Hepatocyte (in vitro differentiated cells): ENCODE results near the gene L1TD1. TPM values are rescaled to one million over a fixed set of nuclear protein-coding genes. Genes with fewer than 3 reads are reported as not detected.
"Not testable (repeated sequence)": the region's sequence is repeated elsewhere in the genome, so short reads cannot be mapped to it uniquely, and the experiment has no call there.

Source experiments
- DNase-seq: peaks from one replicate; pipeline ENCODE4 v3.0.0-alpha.2; 2016; ENCODE audit warnings: low spot score
- H2AFZ ChIP-seq: fragments of 200-600 bp; sonication (generic); 2 replicates; pipeline ENCODE4 v1.6.0; 2016; ENCODE audit warnings: antibody characterized with exemption, mild to moderate bottlenecking
- H3K27ac ChIP-seq: fragments of 200-600 bp; sonication (generic); 2 replicates; pipeline ENCODE4 v1.5.1; 2016; ENCODE audit warnings: mild to moderate bottlenecking
- H3K27me3 ChIP-seq: fragments of 200-600 bp; sonication (generic); 2 replicates; pipeline ENCODE4 v1.6.1; 2016
- H3K36me3 ChIP-seq: fragments of 200-600 bp; sonication (generic); replicated peaks from 2 replicates; pipeline ENCODE4 v1.5.1; 2016; ENCODE audit warnings: low read depth; ENCODE audit not compliant: insufficient read depth
- H3K4me1 ChIP-seq: fragments of 200-600 bp; sonication (generic); 2 replicates; pipeline ENCODE4 v1.5.1; 2016; ENCODE audit warnings: mild to moderate bottlenecking, moderate library complexity; ENCODE audit not compliant: insufficient read depth
- H3K4me2 ChIP-seq: fragments of 200-600 bp; sonication (generic); 2 replicates; pipeline ENCODE4 v1.6.0; 2016
- H3K4me3 ChIP-seq: fragments of 200-600 bp; sonication (generic); 2 replicates; pipeline ENCODE4 v1.5.1; 2016; ENCODE audit warnings: mild to moderate bottlenecking
- H3K79me2 ChIP-seq: fragments of 200-600 bp; sonication (generic); 2 replicates; pipeline ENCODE4 v1.6.0; 2017; ENCODE audit warnings: mild to moderate bottlenecking
- H3K9me2 ChIP-seq: fragments of 200-600 bp; sonication (generic); replicated peaks from 2 replicates; pipeline ENCODE4 v1.6.0; 2017; ENCODE audit warnings: mild to moderate bottlenecking; ENCODE audit not compliant: insufficient read depth
- H3K9me3 ChIP-seq: fragments of 200-600 bp; sonication (generic); 2 replicates; pipeline ENCODE4 v1.5.1; 2016; ENCODE audit warnings: low read depth, mild to moderate bottlenecking
- H4K20me1 ChIP-seq: fragments of 200-600 bp; sonication (generic); 2 replicates; pipeline ENCODE4 v1.6.0; 2016; ENCODE audit warnings: mild to moderate bottlenecking; ENCODE audit not compliant: insufficient read depth, poor library complexity, severe bottlenecking
- EZH2 ChIP-seq: fragments of 200-600 bp; sonication (generic); IDR thresholded peaks from 2 replicates; pipeline ENCODE4 v1.6.1; 2016; ENCODE audit warnings: antibody characterized with exemption, mild to moderate bottlenecking, borderline replicate concordance
- EZH2phosphoT487 ChIP-seq: fragments of 200-600 bp; sonication (generic); IDR thresholded peaks from one replicate; pipeline ENCODE4 v1.6.1; 2018; ENCODE audit warnings: antibody characterized with exemption, mild to moderate bottlenecking, low read depth, moderate library complexity; ENCODE audit not compliant: unreplicated experiment, severe bottlenecking
- WGBS: methylation state at CpG from one replicate; pipeline ENCODE4 v1.1.6; 2016; ENCODE audit warnings: low lambda C conversion rate; ENCODE audit errors: missing lambda C conversion rate; 5-methylcytosine and 5-hydroxymethylcytosine counted together
- polyA plus RNA-seq: library from polyadenylated mRNA; unstranded; fragments of >200 nt; fragmentation: Nextera tagmentation; extraction: Ambion mirVana; gene quantifications from 2 replicates; pipeline ENCODE4 v1.2.1, GENCODE V29; 2016
- total RNA-seq: library from RNA; depleted of rRNA; stranded (reverse); fragments of >200 nt; gene quantifications from 2 replicates; pipeline ENCODE4 v1.2.3, GENCODE V29; 2014
- TF ChIP-seq, protein P1 (sequence below): fragments of 200-600 bp; sonication (generic); IDR thresholded peaks from 2 replicates; pipeline ENCODE4 v1.5.1; 2016; ENCODE audit warnings: antibody characterized with exemption, mild to moderate bottlenecking; ENCODE audit not compliant: poor library complexity

Gene L1TD1
- total and polyA plus RNA-seq, 2 experiments from 2014 or later = 0.53 to 0.77 TPM

DNA sequence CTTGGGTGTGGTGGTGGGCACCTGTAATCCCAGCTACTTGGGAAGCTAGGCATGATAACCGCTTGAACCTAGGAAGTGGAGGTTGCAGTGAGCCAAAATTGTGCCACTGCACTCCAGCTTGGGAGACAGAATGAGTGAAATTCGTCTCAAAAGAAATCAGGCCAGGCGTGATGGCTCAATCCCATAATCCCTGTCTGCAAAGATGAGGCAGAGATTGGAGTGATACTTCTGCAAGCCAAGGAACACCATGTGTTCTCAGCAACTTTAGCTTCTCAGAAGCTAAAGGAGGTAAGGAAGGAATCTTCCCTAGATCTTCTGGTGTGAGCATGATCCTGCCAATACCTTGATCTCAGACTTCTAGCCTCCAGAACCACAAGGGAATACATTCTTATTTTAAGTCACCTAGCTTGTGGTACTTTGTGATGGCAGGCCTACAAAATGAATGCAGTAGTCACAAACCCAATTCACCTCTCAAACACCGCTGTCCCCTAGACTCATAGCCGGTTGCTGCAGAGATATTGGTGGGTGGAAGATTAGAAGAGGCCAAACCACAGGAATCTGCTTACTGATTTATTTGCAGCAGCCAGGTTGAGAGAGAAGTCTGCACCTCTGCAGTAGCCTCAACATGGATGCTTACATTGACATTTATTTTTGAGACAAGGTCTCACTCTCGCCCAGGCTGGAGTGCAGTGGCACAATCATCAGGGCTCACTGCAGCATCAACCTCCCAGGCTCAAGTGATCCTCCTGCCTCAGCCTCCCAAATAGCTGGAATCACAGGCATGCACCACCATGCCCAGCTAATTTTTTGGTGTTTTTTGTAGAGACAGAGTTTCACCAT is 18.6 kb downstream of the L1TD1 start:
- Histone ChIP-seq H3K4me3 (no peak overlapping the region), H4K20me1 (no peaks in the 10 kb centered on the region), H3K27ac (no peak overlapping the region), H3K4me1 (no peaks in the 10 kb centered on the region), H3K9me3 (peaks cover 6% of the 10 kb centered on the region), H3K27me3 (no peaks in the 10 kb centered on the region), H3K36me3 (no peaks in the 10 kb centered on the region), H3K4me2 (no peak overlapping the region), H3K79me2 (no peaks in the 10 kb centered on the region), H3K9me2 (no peaks in the 10 kb centered on the region), H2AFZ (no peak overlapping the region)
- TF ChIP-seq, protein P1, sequence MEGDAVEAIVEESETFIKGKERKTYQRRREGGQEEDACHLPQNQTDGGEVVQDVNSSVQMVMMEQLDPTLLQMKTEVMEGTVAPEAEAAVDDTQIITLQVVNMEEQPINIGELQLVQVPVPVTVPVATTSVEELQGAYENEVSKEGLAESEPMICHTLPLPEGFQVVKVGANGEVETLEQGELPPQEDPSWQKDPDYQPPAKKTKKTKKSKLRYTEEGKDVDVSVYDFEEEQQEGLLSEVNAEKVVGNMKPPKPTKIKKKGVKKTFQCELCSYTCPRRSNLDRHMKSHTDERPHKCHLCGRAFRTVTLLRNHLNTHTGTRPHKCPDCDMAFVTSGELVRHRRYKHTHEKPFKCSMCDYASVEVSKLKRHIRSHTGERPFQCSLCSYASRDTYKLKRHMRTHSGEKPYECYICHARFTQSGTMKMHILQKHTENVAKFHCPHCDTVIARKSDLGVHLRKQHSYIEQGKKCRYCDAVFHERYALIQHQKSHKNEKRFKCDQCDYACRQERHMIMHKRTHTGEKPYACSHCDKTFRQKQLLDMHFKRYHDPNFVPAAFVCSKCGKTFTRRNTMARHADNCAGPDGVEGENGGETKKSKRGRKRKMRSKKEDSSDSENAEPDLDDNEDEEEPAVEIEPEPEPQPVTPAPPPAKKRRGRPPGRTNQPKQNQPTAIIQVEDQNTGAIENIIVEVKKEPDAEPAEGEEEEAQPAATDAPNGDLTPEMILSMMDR = no peak
- no peak for TF ChIP-seq EZH2
- TF ChIP-seq EZH2phosphoT487 = no peak
- no peak for DNase-seq
- WGBS = 77% methylated on average over 6 of the region's 6 CpGs

DNA sequence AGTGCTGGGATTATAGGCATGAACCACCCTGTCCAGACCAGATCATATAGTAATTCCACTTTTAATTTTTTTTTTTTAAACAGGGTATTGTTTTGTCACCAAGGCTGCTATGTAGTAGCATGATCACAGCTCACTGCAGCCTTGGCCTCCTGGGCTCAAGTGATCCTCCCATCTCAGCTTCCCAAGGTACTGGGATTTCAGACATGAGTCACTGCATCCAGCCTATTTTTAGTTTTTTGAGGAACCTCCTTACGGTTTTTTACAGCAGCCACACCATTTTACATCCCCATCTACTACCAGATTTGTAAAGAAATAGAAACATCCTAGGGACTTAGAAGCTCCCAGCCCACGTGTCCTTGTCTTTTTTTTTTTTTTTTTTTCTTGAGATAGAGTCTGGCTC is 24.0 kb downstream of the L1TD1 start:
- WGBS = 88% methylated on average over 2 of the region's 2 CpGs
- Histone ChIP-seq H2AFZ (no peak overlapping the region), H4K20me1 (no peaks in the 10 kb centered on the region), H3K36me3 (no peaks in the 10 kb centered on the region), H3K4me1 (no peaks in the 10 kb centered on the region), H3K4me3 (no peak overlapping the region), H3K9me3 (no peaks in the 10 kb centered on the region), H3K27ac (no peak overlapping the region), H3K9me2 (no peaks in the 10 kb centered on the region), H3K4me2 (no peak overlapping the region), H3K27me3 (no peaks in the 10 kb centered on the region), H3K79me2 (no peaks in the 10 kb centered on the region)
- no peak for DNase-seq
- TF ChIP-seq, protein P1 = no peak

DNA sequence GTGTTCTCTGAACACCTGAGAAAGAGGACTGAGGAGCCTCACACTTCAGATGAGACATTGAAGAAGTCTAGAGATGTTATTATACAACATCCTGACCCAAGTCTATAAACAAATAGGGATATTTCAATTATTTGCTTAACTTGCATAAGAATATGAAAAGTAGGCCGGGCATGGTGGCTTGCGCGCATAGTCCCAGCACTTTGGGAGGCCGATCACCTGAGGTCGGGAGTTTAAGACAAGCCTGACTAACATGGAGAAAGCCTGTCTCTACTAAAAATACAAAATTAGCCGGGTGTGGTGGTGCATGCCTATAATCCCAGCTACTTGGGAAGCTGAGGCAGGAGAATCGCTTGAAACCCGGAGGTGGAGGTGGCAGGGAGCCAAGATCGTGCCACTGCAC is 25.8 kb downstream of the L1TD1 start:
- not testable (repeated sequence) for H3K9me3 ChIP-seq, H3K9me2 ChIP-seq, H3K27ac ChIP-seq, DNase-seq, H3K79me2 ChIP-seq, H3K4me3 ChIP-seq, H4K20me1 ChIP-seq, H3K27me3 ChIP-seq, H2AFZ ChIP-seq, H3K36me3 ChIP-seq, H3K4me2 ChIP-seq, H3K4me1 ChIP-seq
- 83% methylated on average over 9 of the region's 9 CpGs for WGBS

DNA sequence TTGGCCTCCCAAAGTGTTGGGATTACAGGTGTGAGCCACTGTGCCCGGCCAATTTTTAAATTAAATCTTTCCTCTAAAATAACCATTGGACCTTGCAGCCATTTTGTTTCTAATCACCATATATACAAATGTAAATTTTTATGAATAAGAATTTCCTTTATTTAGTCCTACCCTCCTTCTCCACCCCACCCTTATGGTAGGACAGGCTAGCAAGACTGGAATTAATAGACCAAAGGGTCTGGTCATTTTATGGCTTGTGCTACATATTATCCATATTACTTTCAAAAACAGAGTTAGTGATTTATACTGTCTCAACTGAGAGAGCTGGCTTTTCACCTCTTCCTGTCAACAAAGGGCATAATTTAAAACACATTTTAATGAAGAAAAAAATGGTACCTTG is 26.5 kb downstream of the L1TD1 start:
- H2AFZ ChIP-seq = no peak overlapping the region
- no peaks in the 10 kb centered on the region for H3K9me2 ChIP-seq
- DNase-seq = no peak
- H3K27me3 ChIP-seq = no peaks in the 10 kb centered on the region
- no peak overlapping the region for H3K27ac ChIP-seq
- no peaks in the 10 kb centered on the region for H3K9me3 ChIP-seq
- no peaks in the 10 kb centered on the region for H3K4me1 ChIP-seq
- no peaks in the 10 kb centered on the region for H4K20me1 ChIP-seq
- H3K79me2 ChIP-seq = no peaks in the 10 kb centered on the region
- TF ChIP-seq EZH2phosphoT487 (no peak), EZH2 (no peak)
- TF ChIP-seq, protein P1 = no peak
- H3K4me2 ChIP-seq = no peak overlapping the region
- H3K4me3 ChIP-seq = no peak overlapping the region
- 100% methylated on average over 1 of the region's 1 CpG for WGBS
- no peaks in the 10 kb centered on the region for H3K36me3 ChIP-seq
